ENCODE measurements around the gene CREB3L2.
"Not testable (repeated sequence)": the region's sequence is repeated elsewhere in the genome, so short reads cannot be mapped to it uniquely, and the experiment has no call there.

The CREB3L2 gene

DNA sequence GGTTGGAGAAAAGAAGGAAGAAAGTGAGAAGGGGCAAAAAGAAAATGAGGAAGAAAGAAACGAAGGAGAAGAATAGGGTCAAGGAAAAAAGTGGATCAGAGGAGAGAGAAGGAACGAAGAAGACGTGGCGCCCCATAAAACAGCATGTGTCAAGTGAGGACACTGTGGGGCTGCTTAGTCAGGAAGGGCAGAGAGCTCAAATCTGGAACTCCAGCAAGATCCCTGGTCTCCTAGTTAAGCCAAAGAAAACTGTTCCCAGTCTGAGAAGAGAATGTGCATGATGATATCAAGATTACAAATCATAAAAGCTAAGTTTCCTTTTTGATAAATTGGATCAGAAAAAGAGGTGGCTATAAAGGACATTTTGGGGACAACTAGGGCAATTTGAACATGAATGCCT is 33.0 kb downstream of the CREB3L2 start:
- no peak for DNase-seq (ENCODE audit: low spot score)

DNA sequence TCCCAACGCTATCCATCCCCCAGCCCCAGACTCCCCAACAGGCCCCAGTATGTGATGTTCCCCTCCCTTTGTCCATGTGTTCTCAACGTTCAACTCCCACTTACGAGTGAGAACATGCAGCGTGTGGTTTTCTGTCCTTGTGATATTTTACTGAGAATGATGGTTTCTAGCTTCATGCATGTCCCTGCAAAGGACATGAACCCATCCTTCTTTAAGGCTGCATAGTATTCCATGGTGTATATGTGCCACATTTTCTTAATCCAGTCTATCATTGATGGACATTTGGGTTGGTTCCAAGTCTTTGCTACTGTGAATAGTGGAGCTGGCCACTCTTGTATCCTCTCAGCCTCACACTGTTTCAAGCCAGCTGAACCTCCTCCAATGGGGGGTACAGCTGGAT is 33.5 kb downstream of the CREB3L2 start:
- not testable (repeated sequence) for DNase-seq (ENCODE audit: low spot score)

- no peak for DNase-seq (ENCODE audit: low spot score)
Observed at GRCh38 chr7:137967143-137968018, 34.5 kb downstream of the CREB3L2 start.

DNA sequence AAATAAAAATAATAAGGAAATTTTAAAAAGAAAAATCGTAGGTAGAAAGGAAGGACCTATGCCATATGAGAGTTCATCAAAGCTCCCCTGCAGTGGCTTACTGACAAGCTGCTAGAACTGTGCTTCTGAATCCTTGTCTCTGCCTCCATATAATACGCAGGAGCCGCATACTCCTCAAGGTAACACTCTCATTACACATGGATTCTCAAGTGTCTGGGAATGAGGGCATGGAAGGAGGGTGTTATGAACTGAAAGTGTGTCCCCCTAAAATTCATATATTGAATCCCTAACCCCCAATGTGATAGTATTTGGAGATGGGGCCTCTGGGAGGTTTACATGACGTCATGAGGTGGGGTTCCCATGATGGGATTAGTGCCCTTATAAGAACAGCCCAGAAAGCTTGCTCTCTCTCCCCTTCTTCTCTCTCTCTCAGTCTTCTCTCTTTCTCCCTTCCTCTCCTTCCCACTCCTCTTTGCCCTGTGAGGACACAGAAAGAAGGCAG is 35.2 kb downstream of the CREB3L2 start:
- no peak for DNase-seq (ENCODE audit: low spot score)

- DNase-seq (ENCODE audit: low spot score), result no peak
Observed at GRCh38 chr7:137965942-137966640, 35.8 kb downstream of the CREB3L2 start.

- no peak for DNase-seq (ENCODE audit: low spot score)
Observed at GRCh38 chr7:137964824-137965545, 36.9 kb downstream of the CREB3L2 start.

- DNase-seq (ENCODE audit: low spot score), result no peak
Observed at GRCh38 chr7:137962875-137963507, 38.9 kb downstream of the CREB3L2 start.

DNA sequence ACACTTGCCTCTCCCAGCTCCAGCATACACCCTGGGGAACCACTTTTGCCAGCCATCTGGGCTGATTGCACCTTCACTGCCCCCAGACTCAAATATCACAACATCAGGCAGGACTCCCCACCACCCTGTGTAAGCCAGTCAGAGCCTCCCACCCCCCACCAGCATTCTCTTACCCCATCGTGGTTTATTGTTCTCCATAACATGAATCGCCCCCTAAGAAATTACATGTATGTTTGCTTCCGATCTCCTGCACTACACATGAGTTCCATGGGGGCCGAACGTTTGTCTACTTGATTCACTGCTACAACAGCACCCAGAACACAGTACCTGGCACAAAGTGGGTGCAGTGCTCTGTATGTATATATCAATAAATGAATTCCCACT is 39.4 kb downstream of the CREB3L2 start:
- no peak for DNase-seq (ENCODE audit: low spot score)

- no peak for DNase-seq (ENCODE audit: low spot score)
Observed at GRCh38 chr7:137961200-137962177, 40.4 kb downstream of the CREB3L2 start.

DNA sequence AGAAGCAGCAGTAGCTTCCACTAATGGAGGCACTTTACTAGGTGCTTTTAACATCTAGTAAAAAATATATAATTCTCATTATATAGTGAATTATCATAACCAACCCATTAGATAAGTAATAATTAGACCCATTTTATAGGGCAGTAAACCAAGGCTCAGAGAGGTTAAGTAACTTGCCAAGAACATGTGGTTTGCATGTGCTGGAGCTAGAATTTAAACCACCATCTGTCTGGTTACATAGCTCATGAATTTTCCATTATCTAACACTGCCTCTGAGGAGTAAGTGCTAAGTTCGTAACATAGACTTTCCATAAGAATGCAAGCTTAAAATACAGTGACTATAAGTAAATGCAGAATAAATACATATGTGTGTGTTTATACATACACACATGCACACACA is 41.9 kb downstream of the CREB3L2 start:
- DNase-seq (ENCODE audit: low spot score), result no peak

- no peak for DNase-seq (ENCODE audit: low spot score)
Observed at GRCh38 chr7:137958470-137959431, 43.1 kb downstream of the CREB3L2 start.

GRCh38 chr7:137957887-137958286 is 44.0 kb downstream of the CREB3L2 start:
- no peak for DNase-seq (ENCODE audit: low spot score)

DNA sequence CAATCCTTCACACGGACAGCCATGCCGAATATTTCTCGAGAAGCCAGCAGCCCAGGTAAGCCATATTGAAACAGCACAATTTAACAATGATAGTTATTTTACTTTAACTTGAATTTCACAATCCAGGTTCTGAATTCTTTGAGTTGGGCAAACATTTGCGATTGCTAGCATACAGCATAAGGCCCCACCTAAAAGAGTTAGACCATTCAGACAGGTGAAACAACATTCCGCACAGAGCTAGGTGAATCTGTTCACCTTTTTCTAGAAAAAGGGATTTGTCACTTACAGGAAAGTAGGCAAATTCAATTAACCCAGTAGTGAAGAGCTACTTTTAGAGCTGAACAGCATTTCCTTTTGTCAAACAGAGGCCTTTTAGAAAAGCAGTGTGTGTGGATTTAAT is 45.3 kb downstream of the CREB3L2 start:
- no peak for DNase-seq (ENCODE audit: low spot score)

DNA sequence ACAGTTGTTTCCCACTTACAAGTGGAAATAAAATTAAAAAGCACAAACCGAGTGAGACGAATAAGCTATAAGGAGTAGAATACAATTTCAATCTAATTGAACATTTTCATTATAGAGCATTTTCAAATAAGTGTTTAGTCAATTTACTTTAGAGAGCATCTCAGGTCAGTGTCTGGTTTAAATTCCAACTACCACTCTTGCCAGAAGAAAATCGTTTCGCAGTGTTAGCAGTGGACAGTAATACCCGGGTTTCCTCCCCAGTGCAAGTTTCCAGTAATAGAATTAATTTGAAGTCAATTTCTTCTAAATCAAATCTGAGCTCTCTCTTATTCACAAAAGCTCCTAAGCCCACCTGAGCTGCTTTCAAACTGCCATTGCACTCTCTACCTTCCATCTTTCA is 45.7 kb downstream of the CREB3L2 start:
- DNase-seq (ENCODE audit: low spot score), result no peak

GRCh38 chr7:137954614-137955013 is 47.3 kb downstream of the CREB3L2 start:
- no peak for DNase-seq (ENCODE audit: low spot score)

DNA sequence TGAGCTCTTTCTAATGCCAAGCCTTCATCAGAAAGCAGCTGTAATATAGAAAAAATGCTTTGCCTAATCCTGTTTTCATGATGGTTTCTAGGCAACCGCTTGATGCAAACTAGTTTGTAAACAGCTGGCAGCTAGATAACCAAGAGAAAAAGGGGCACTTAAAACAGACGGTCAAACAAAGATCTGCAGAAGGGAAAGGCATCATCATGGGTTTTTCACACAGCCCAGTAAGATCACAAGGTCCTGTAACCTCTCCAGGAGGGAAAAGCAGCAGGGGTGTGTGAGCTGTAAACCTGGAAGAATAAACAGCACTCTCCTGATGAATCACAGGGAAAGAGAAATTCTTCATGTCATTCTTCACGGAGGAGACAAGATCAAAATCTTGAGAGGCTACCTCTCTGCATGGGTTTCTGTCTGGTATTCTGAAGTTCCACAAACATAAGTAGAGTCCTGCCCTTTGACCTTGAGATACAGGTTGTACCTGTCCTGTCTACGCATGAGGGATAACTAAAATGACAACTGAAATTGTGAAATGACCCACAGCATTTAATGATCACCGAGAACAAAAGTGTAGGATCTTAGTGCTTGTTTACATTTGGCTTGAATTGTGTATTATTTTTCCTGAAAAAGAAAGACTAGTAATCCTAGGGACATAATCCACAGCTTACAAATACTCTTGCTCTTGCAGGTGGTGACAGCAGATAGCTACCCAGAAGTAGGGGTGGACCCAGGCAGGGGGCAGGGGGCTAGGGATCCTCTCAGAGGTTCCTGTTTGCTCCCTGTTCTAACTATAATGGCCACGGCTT is 48.0 kb downstream of the CREB3L2 start:
- DNase-seq (ENCODE audit: low spot score), result no peak

DNA sequence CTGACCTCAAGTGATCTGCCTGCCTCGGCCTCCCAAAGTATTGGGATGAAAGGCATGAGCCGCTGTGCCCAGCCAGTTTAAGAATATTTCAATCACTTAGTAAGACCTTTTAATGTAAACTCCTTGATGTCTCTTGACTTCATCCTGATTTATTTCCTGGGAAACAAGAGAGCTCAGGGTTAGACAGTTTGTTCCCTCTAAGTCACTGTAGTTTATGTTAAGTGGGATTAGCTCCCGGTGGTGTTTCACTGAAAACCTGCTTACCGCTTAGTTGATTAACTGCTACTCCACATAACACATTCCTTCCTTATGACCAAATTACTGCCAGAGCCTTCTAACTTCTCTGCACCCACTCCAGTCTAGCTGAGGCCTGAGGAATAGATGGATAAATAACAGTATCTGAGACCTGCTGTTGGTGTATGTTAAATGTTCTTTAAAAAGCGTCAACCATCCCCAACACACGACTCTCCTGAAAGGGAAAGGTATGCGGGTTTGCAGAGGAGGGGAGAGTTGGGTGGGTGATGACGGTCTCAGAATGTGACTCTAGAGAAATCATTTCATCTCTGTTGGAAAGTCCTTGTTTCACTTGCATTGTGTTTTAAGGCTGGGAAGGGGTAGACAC is 48.7 kb downstream of the CREB3L2 start:
- DNase-seq (ENCODE audit: low spot score), result no peak

DNA sequence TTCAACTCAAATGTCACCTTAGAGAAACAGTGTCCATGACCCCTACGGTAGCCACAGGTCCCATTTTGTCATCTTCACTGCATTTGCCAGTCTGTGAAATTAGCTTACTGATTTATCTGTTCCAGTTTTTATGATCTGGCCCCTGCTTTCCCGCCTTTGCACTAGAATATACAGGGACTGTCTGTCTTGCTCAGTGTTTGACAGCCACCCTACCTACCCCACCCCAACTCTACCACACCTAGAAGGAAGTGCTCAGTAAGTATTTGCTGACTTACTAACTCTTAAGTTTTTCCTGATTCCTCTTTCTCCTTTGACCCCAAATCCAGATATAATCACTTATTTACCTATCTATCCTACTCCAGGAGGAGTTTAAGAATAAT is 49.5 kb downstream of the CREB3L2 start:
- no peak for DNase-seq (ENCODE audit: low spot score)
